HL-60 (cell line): ENCODE measurements around the gene ARHGAP21.

Experiments used
- DNase-seq, 2 experiments: peaks; one replicate each; pipeline ENCODE4 v3.0.0-alpha.2; 2010 to 2020; ENCODE audit warnings: low read depth in 1 of 2, low spot score in 1 of 2
- H3K27ac ChIP-seq: fragments of 250-450 bp; sonication (Bioruptor Pico); replicated peaks from 2 replicates; pipeline ENCODE4 v1.5.1; 2020; ENCODE audit warnings: mild to moderate bottlenecking, moderate library complexity
- H3K27me3 ChIP-seq: fragments of 250-450 bp; sonication (Bioruptor Pico); 2 replicates; pipeline ENCODE4 v1.5.1; 2021; ENCODE audit warnings: mild to moderate bottlenecking, moderate library complexity; ENCODE audit not compliant: insufficient read depth, poor library complexity, severe bottlenecking
- H3K4me3 ChIP-seq: replicated peaks from 2 replicates; pipeline ENCODE4 v1.5.1; 2011; ENCODE audit warnings: mild to moderate bottlenecking, control low read depth, low read length; ENCODE audit not compliant: insufficient read depth
- CTCF ChIP-seq: IDR thresholded peaks from one replicate; pipeline ENCODE4 v1.5.1; 2011; ENCODE audit warnings: low read length, control low read depth, inconsistent platforms; ENCODE audit not compliant: insufficient read depth
- GABPA ChIP-seq: IDR thresholded peaks from 2 replicates; pipeline ENCODE4 v1.6.1; 2012; ENCODE audit warnings: low read depth
- POLR2AphosphoS5 ChIP-seq: IDR thresholded peaks from 2 replicates; pipeline ENCODE4 v1.6.1; 2012; ENCODE audit warnings: low read depth
- REST ChIP-seq: IDR thresholded peaks from 2 replicates; pipeline ENCODE4 v1.6.1; 2012; ENCODE audit warnings: low read depth; ENCODE audit not compliant: insufficient replicate concordance
- SPI1 ChIP-seq: IDR thresholded peaks from 2 replicates; pipeline ENCODE4 v1.6.1; 2012; ENCODE audit warnings: low read depth, mild to moderate bottlenecking, borderline replicate concordance

ARHGAP21 gene

GRCh38 chr10:24589265-24589664 lies 134.4 kb downstream of the ARHGAP21 start:
- TF ChIP-seq REST = no peak
- TF ChIP-seq CTCF = no peak
- TF ChIP-seq GABPA = no peak
- no peak for TF ChIP-seq POLR2AphosphoS5
- TF ChIP-seq SPI1 = no peak
- no peak overlapping the region for H3K27ac ChIP-seq

GRCh38 chr10:24579906-24580305 lies 143.8 kb downstream of the ARHGAP21 start:
- H3K4me3 ChIP-seq = no peak overlapping the region
- no peak overlapping the region for H3K27ac ChIP-seq
- TF ChIP-seq POLR2AphosphoS5 (no peak), CTCF (no peak), SPI1 (no peak), GABPA (no peak), REST (no peak)
- DNase-seq = no peak
- H3K27me3 ChIP-seq = no peaks in the 10 kb centered on the region

More at GRCh38 chr10:24589265-24589664, 134.4 kb downstream of the ARHGAP21 start:
- Histone ChIP-seq H3K27me3 (no peaks in the 10 kb centered on the region), H3K4me3 (no peak overlapping the region)
- no peak for DNase-seq

GRCh38 chr10:24579448-24579847 lies 144.2 kb downstream of the ARHGAP21 start:
- DNase-seq = no peak
- no peaks in the 10 kb centered on the region for H3K27me3 ChIP-seq
- H3K27ac ChIP-seq = no peak overlapping the region
- no peak overlapping the region for H3K4me3 ChIP-seq
- TF ChIP-seq POLR2AphosphoS5 (no peak), GABPA (no peak), CTCF (no peak), SPI1 (no peak), REST (no peak)
